Activated naive CD4-positive, alpha-beta T cell treated with anti-CD3 and anti-CD28 coated beads, Interleukin-2, amount 50 U/mL, for 72 hours (primary cell): ENCODE data around the gene TMEM236. TPM values are rescaled to one million over a fixed set of nuclear protein-coding genes. Genes with fewer than 3 reads are reported as not detected.

Experiments
- ATAC-seq, 2 donors: fragments of 150-1000 bp; cut with Tn5 transposase; 2 replicates each; pipeline ENCODE4 v1.10.0; 2021; ENCODE audit warnings: mild to moderate bottlenecking in 2 of 2, moderate library complexity in 2 of 2
- DNase-seq, 2 donors: peaks; one replicate each; pipeline ENCODE4 v3.0.0; 2021 to 2022; ENCODE audit warnings: low spot score in 2 of 2
- H3K27ac Mint-ChIP-seq, 2 donors: one replicate each; pipeline ENCODE4 v1.8.0; 2022; ENCODE audit warnings: mild to moderate bottlenecking in 2 of 2, mixed read lengths in 2 of 2
- H3K36me3 Mint-ChIP-seq, 2 donors: one replicate each; pipeline ENCODE4 v1.8.0; 2022; ENCODE audit warnings: mixed read lengths in 2 of 2
- H3K9me3 Mint-ChIP-seq, 2 donors: one replicate each; pipeline ENCODE4 v1.8.0; 2022; ENCODE audit warnings: mixed read lengths in 2 of 2
- total RNA-seq, 2 donors: library from RNA; stranded (reverse); gene quantifications; one replicate each; pipeline ENCODE4 v1.2.3, GENCODE V29; 2022

TMEM236 gene
- total RNA-seq, 2 donors from 2014 or later: 0.05 to 0.18 TPM

- no peaks in the 10 kb centered on the region for H3K36me3 Mint-ChIP-seq
- H3K27ac Mint-ChIP-seq: peak overlapping the region in 1 of 2 donors; percentile 62
- ATAC-seq: no peak
- H3K9me3 Mint-ChIP-seq: no peaks in the 10 kb centered on the region
- no peak for DNase-seq
Observed at GRCh38 chr10:17734432-17735080, 17.4 kb upstream of the TMEM236 start.

- ATAC-seq: no peak
- DNase-seq: no peak
- H3K36me3 Mint-ChIP-seq: no peaks in the 10 kb centered on the region
- H3K27ac Mint-ChIP-seq: no peak overlapping the region
- H3K9me3 Mint-ChIP-seq: no peaks in the 10 kb centered on the region
Observed at GRCh38 chr10:17735166-17735941, 16.6 kb upstream of the TMEM236 start.

- Mint-ChIP-seq H3K9me3 (no peaks in the 10 kb centered on the region), H3K36me3 (no peaks in the 10 kb centered on the region), H3K27ac (no peak overlapping the region)
- no peak for ATAC-seq
- no peak for DNase-seq
Observed at GRCh38 chr10:17736223-17736622, 15.8 kb upstream of the TMEM236 start.

- Mint-ChIP-seq H3K36me3 (no peaks in the 10 kb centered on the region), H3K27ac (no peak overlapping the region), H3K9me3 (no peaks in the 10 kb centered on the region)
- ATAC-seq (peak in 1 of 2 donors; percentile 31), DNase-seq (no peak)
Observed at GRCh38 chr10:17737027-17737965, 14.7 kb upstream of the TMEM236 start.

GRCh38 chr10:17740668-17741067 lies 11.3 kb upstream of the TMEM236 start:
- DNase-seq: no peak
- Mint-ChIP-seq H3K9me3 (no peaks in the 10 kb centered on the region), H3K36me3 (no peaks in the 10 kb centered on the region), H3K27ac (no peak overlapping the region)
- ATAC-seq: no peak

GRCh38 chr10:17742918-17743317 lies 9.1 kb upstream of the TMEM236 start:
- H3K36me3 Mint-ChIP-seq: no peaks in the 10 kb centered on the region
- no peaks in the 10 kb centered on the region for H3K9me3 Mint-ChIP-seq
- DNase-seq (peak in 1 of 2 donors; percentile 75), ATAC-seq (peak; percentile 47 to 49)
- no peak overlapping the region for H3K27ac Mint-ChIP-seq

- H3K9me3 Mint-ChIP-seq: no peaks in the 10 kb centered on the region
- no peak overlapping the region for H3K27ac Mint-ChIP-seq
- no peak for DNase-seq
- no peaks in the 10 kb centered on the region for H3K36me3 Mint-ChIP-seq
- no peak for ATAC-seq
Observed at GRCh38 chr10:17743437-17743836, 8.6 kb upstream of the TMEM236 start.

GRCh38 chr10:17744341-17744861 lies 7.6 kb upstream of the TMEM236 start:
- H3K27ac Mint-ChIP-seq: no peak overlapping the region
- ATAC-seq (no peak), DNase-seq (no peak)
- H3K36me3 Mint-ChIP-seq: no peaks in the 10 kb centered on the region
- no peaks in the 10 kb centered on the region for H3K9me3 Mint-ChIP-seq

GRCh38 chr10:17747883-17748550 lies 4.0 kb upstream of the TMEM236 start:
- Mint-ChIP-seq H3K27ac (peak overlapping the region in 1 of 2 donors; percentile 73), H3K36me3 (no peaks in the 10 kb centered on the region), H3K9me3 (no peaks in the 10 kb centered on the region)
- ATAC-seq: no peak
- no peak for DNase-seq

- H3K27ac Mint-ChIP-seq: no peak overlapping the region
- no peaks in the 10 kb centered on the region for H3K9me3 Mint-ChIP-seq
- no peaks in the 10 kb centered on the region for H3K36me3 Mint-ChIP-seq
- ATAC-seq (no peak), DNase-seq (no peak)
Observed at GRCh38 chr10:17749890-17750289, 2.1 kb upstream of the TMEM236 start.

GRCh38 chr10:17756557-17757217 lies 4.7 kb downstream of the TMEM236 start:
- no peak for DNase-seq
- Mint-ChIP-seq H3K9me3 (no peaks in the 10 kb centered on the region), H3K36me3 (no peaks in the 10 kb centered on the region), H3K27ac (no peak overlapping the region)
- ATAC-seq: peak; percentile 71 to 76

- Mint-ChIP-seq H3K36me3 (no peaks in the 10 kb centered on the region), H3K9me3 (no peaks in the 10 kb centered on the region), H3K27ac (no peak overlapping the region)
- no peak for DNase-seq
- no peak for ATAC-seq
Observed at GRCh38 chr10:17758200-17758599, 6.2 kb downstream of the TMEM236 start.

GRCh38 chr10:17758896-17759295 lies 6.9 kb downstream of the TMEM236 start:
- DNase-seq (no peak), ATAC-seq (no peak)
- H3K36me3 Mint-ChIP-seq: no peaks in the 10 kb centered on the region
- no peaks in the 10 kb centered on the region for H3K9me3 Mint-ChIP-seq
- H3K27ac Mint-ChIP-seq: no peak overlapping the region

- no peaks in the 10 kb centered on the region for H3K36me3 Mint-ChIP-seq
- no peak for ATAC-seq
- no peak for DNase-seq
- H3K9me3 Mint-ChIP-seq: no peaks in the 10 kb centered on the region
- H3K27ac Mint-ChIP-seq: no peak overlapping the region
Observed at GRCh38 chr10:17764142-17764541, 12.1 kb downstream of the TMEM236 start.

- Mint-ChIP-seq H3K36me3 (no peaks in the 10 kb centered on the region), H3K27ac (no peak overlapping the region), H3K9me3 (no peaks in the 10 kb centered on the region)
- DNase-seq (no peak), ATAC-seq (no peak)
Observed at GRCh38 chr10:17765602-17766001, 13.6 kb downstream of the TMEM236 start.

GRCh38 chr10:17766731-17767130 lies 14.7 kb downstream of the TMEM236 start:
- no peaks in the 10 kb centered on the region for H3K36me3 Mint-ChIP-seq

More at GRCh38 chr10:17766731-17767130, 14.7 kb downstream of the TMEM236 start:
- H3K9me3 Mint-ChIP-seq: no peaks in the 10 kb centered on the region
- ATAC-seq: no peak
- no peak for DNase-seq
- H3K27ac Mint-ChIP-seq: no peak overlapping the region
